Pancreas (tissue), 10 donors: ENCODE data around the gene ISL1. TPM values are rescaled to one million over a fixed set of nuclear protein-coding genes. Genes with fewer than 3 reads are reported as not detected.

Source experiments
- ATAC-seq, 4 donors: fragments of 200-7000 bp; cut with Tn5 transposase; one replicate each; pipeline versions ENCODE4 v1.8.0 to v1.9.1; 2020; ENCODE audit warnings: mild to moderate bottlenecking in 4 of 4, moderate library complexity in 4 of 4
- DNase-seq, 6 donors: peaks; one replicate each; pipeline ENCODE4 v3.0.0-alpha.2; 2020
- FAIRE-seq: peaks from 2 replicates; lab custom pipeline; 2012; peaks lifted over from hg19 to GRCh38; lab: Jason Lieb, UNC
- H3K27ac ChIP-seq, 4 donors: fragments of 200-600 bp; sonication (generic); 1 replicate in 3 of 4; 2 replicates in 1 of 4; pipeline versions ENCODE4 v1.5.0 to v1.8.0; 2020
- H3K27me3 ChIP-seq, 4 donors: fragments of 200-600 bp; one replicate each; pipeline ENCODE4 v1.8.0; 2021
- H3K36me3 ChIP-seq, 3 donors: fragments of 200-600 bp; sonication (generic) in 1 of 3; one replicate each; pipeline versions ENCODE4 v1.5.0 to v1.8.0; 2020 to 2021
- H3K4me1 ChIP-seq, 3 donors: fragments of 200-600 bp; one replicate each; pipeline ENCODE4 v1.8.0; 2021
- H3K4me3 ChIP-seq, 4 donors: fragments of 200-600 bp; sonication (generic) in 2 of 4; one replicate each; pipeline versions ENCODE4 v1.5.0 to v1.8.0; 2020 to 2021
- H3K9me3 ChIP-seq, 4 donors: fragments of 200-600 bp; one replicate each; pipeline ENCODE4 v1.8.0; 2021
- CTCF ChIP-seq, 4 donors: fragments of 200-600 bp; sonication (generic) in 3 of 4; IDR thresholded peaks; one replicate each; pipeline versions ENCODE4 v1.5.0 to v1.8.0; 2021; ENCODE audit warnings: antibody characterized with exemption in 4 of 4
- whole genome bisulfite sequencing, 2 donors: extraction: QIAGEN DNeasy Blood & Tissue Kit; methylation state at CpG; one replicate each; pipeline ENCODE4 v1.1.7; 2013; 5-methylcytosine and 5-hydroxymethylcytosine counted together
- intact Hi-C, 3 donors: fragments of 100-400 bp; cut with DNase I; formaldehyde crosslinking; loops; one replicate each; pipeline versions ENCODE4 v1.11.1 to v1.14.2; 2022
- polyA plus RNA-seq, 2 donors: library from polyadenylated mRNA; stranded (reverse); fragments of 200-250 nt; gene quantifications; one replicate each; pipeline ENCODE4 v1.2.3, GENCODE V29; 2013
- total RNA-seq, 6 donors: library from RNA; stranded (reverse); fragmentation: NEBNext Ultra II Directional in 4 of 6; extraction: Animal tissue kit (Norgen Biotek cat#: 25700) in 4 of 6; gene quantifications; one replicate each; pipeline versions ENCODE4 v1.2.1 to v1.2.4, GENCODE V29; 2021 to 2023
- donor health status: healthy with polysubstance abuse.
- donor health status: DM: no; HTN: no; CAD: no; lungs with moderate emphysema.
- donor health status: DM: no; HTN: no; CAD: no.
- donor health status: control.
- donor health status: control.
- donor health status: Bipolar disorder and iron deficiency.
- donor health status: DM: yes; HTN: yes; CAD: no.
- donor health status: DM: no; HTN: no; CAD: no.
- donor health status: DM: no; HTN: no; CAD: no.
- donor health status: DM: yes; HTN: yes; CAD: no.

Gene ISL1
- total RNA-seq (1 to 10 TPM in 4 of 6 donors, under 1 TPM in 2; 0.93 to 6.8 (median 2.0) TPM), polyA plus RNA-seq (10 to 100 TPM in 1 of 2 donors, 1 to 10 TPM in 1; 3.5 to 30.5 TPM)

- intact Hi-C loops, result no loop called here
- WGBS, 2 donors, result 1% methylated on average over 48 to 57 of the region's 57 CpGs
- TF ChIP-seq CTCF (IDR thresholded peaks at IDR 0.05), result no peak
- peak within 1 kb of the TSS; percentile 1 to 44 (median 30) for H3K4me3 ChIP-seq
- peak; percentile 45 to 81 (median 54) for DNase-seq
- FAIRE-seq, result no peak
- H3K4me1 ChIP-seq, result no peaks in the 10 kb centered on the region
- ATAC-seq, result peak; percentile 65 to 86 (median 84)
- H3K9me3 ChIP-seq, result no peaks in the 10 kb centered on the region
- H3K27ac ChIP-seq, result peak within 1 kb of the TSS in 3 of 4 donors; percentile 22 to 63 (median 54)
- peaks cover 0 to 76% (median 6%) of the 10 kb centered on the region in 4 donors for H3K27me3 ChIP-seq
- H3K36me3 ChIP-seq, result no peaks in the 10 kb centered on the region
Observed at GRCh38 chr5:51383131-51384121, at the start of gene ISL1. Gene ISL1, plus strand, starts transcription at chr5:51383448. Its CDS starts 224 bp downstream, at chr5:51383672.

- no peak for FAIRE-seq
- no peaks in the 10 kb centered on the region for H3K36me3 ChIP-seq
- DNase-seq, result no peak
- no peak for ATAC-seq
- H3K4me1 ChIP-seq, result no peaks in the 10 kb centered on the region
- 73 to 74% methylated on average over 2 of the region's 2 CpGs for WGBS, 2 donors
- H3K4me3 ChIP-seq, result no peak overlapping the region
- H3K9me3 ChIP-seq, result no peaks in the 10 kb centered on the region
- no peaks in the 10 kb centered on the region for H3K27me3 ChIP-seq
- no peak overlapping the region for H3K27ac ChIP-seq
- TF ChIP-seq CTCF (IDR thresholded peaks at IDR 0.05), result no peak
- intact Hi-C loops, result no loop called here
Observed at GRCh38 chr5:51336878-51337277, 46.4 kb upstream of the ISL1 start.

GRCh38 chr5:51345106-51345505, 38.1 kb upstream of the ISL1 start:
- no peak for ATAC-seq
- no peak for DNase-seq
- no peak for FAIRE-seq
- no peaks in the 10 kb centered on the region for H3K4me1 ChIP-seq
- WGBS, 2 donors, result 55 to 69% methylated on average over 2 of the region's 2 CpGs
- intact Hi-C loops, result no loop called here
- no peak for TF ChIP-seq CTCF (IDR thresholded peaks at IDR 0.05)
- H3K27me3 ChIP-seq, result no peaks in the 10 kb centered on the region
- H3K27ac ChIP-seq, result no peak overlapping the region
- H3K4me3 ChIP-seq, result no peak overlapping the region
- H3K36me3 ChIP-seq, result no peaks in the 10 kb centered on the region
- no peaks in the 10 kb centered on the region for H3K9me3 ChIP-seq

- no peak for TF ChIP-seq CTCF (IDR thresholded peaks at IDR 0.05)
- Histone ChIP-seq H3K27ac (no peak overlapping the region), H3K9me3 (no peaks in the 10 kb centered on the region), H3K27me3 (no peaks in the 10 kb centered on the region), H3K4me1 (no peaks in the 10 kb centered on the region), H3K4me3 (no peak overlapping the region), H3K36me3 (no peaks in the 10 kb centered on the region)
- no peak for ATAC-seq
- FAIRE-seq, result no peak
- no peak for DNase-seq
- 43 to 59% methylated on average over 1 of the region's 1 CpG for WGBS, 2 donors
- intact Hi-C loops, result no loop called here
Observed at GRCh38 chr5:51347157-51347556, 36.1 kb upstream of the ISL1 start.
